Measurements from ENCODE around the gene ATP12A.

Gene ATP12A

DNA sequence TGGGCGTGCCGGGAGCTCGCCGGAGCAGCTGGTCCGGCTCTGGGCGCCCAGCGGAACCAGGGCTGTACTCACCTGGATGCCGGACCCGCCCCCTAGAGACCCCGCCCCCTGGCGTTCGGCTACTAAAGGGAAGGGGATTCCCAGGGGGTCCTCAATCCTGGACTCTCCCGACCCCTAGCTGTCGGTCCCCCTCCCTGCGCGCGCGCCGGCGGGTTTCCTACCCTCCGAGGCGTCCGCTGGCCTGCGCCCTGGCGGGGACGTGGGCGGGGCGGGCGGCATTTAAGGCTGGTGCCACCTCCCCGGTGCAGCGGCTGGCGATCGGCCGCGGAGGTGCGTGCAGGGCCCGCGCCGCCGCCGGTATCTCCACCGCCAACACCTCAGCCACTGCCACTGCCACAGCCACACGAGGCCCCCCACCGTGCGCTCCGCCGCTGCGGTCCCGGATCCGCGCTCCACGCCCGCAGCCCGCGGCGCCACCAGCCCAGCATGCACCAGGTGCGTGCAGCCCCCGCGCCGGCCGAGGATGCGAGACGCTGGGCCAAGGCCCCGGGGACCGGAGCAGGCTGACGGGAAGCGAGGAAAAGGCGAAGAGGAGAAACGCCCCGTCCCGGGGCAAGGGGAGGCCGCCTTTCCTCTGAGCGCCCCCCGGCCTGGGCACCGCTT lies at the start of gene ATP12A:
Gene ATP12A, plus strand, starts transcription at position 151 of the 663 bp plus-strand sequence. Its CDS starts 336 bp downstream, at position 487.
- no peak for FAIRE-seq

- no peak for FAIRE-seq
Measured at GRCh38 chr13:24630851-24631620, 49.2 kb upstream of the ATP12A start.

DNA sequence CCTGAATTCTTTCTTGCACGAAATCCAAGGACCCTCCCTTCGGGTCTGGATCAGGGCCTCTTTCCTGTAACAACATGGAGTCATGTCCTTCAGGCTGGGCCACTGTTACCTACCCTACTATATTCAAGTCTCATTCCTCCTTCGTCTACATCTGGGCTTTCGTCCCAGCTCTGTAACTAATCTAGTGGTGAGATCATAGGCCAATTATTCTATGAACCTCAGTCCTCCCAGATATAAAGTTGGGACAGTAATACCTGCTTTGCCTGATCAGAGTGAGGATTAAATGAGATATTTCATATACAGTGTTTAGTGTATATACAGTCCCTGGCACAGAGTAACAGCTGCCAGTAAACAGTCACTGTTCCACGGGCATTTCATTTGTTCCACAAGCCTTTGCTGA lies 48.3 kb upstream of the ATP12A start:
- FAIRE-seq, result no peak

DNA sequence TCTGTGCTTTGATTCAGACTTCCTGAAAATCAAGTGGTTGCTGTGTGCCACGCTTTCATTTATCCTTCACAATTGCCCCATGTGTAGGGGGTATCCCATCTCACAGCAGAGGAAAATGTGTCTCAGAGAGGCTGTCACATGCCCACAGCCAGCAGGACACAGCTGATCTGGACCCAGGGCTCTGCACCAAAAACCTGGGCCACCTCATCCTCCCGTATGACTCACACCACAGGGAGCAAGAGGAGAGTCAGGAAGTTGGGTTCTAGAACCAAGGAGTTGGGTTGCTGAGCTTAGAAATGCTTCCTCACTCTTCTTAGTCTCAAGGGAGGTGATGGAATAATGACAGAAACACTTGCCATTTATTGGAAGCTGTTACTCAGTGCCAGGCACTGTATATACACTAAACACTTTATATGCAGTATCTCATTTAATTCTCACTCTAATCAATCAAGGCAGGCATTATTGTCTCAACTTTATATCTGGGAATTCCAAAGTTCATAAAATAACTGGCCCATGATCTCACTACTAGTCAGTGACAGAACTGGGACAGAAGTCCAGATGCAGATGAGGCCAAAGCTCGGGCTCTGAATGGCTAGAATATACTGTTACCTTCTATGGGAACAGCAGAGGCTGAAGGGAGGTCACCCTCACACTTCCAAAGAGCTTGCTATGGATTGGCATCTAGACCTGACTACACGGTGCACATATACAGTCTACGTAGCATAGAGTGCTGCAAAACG lies 47.7 kb upstream of the ATP12A start:
- no peak for FAIRE-seq

DNA sequence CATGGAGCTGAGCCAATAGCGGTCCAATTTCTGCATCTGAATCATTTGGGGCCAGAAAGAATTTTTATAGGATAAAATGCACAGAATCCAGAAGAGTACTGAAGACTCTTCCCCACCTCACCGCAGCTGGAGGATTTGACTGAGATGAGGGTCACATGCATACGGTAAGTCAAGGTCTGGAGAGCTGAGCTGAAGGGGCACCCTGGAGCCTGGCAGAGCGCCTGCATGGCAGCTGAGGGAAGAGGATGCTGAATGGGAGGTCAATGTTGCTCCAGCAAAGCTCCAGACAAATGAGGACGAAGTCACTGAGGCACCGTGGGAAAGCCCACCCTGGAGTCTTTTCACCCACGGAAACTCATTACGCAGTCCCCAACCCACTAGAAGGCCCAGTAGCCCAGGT lies 43.4 kb upstream of the ATP12A start:
- no peak for FAIRE-seq

GRCh38 chr13:24638096-24638495 lies 42.1 kb upstream of the ATP12A start:
- no peak for FAIRE-seq

GRCh38 chr13:24640752-24641151 lies 39.5 kb upstream of the ATP12A start:
- FAIRE-seq, result no peak

DNA sequence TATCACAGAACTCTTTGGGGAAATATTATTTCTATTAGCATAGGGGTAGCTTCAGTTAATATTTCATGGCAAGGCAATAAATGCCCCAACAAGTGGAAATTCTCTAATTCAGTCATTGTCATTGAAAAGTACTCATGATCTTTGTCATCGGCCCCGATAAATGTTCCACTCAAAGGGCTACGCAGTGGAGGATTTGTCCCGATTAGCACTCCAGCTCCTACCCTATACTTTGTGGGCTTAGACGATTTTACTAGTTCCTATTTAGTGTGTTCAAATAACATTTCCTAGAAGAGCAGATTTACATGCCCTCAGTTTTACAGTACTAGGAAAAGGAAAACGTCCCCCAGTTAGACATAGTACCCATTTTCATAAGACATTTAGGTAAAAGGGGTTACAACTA lies 38.0 kb upstream of the ATP12A start:
- no peak for FAIRE-seq

DNA sequence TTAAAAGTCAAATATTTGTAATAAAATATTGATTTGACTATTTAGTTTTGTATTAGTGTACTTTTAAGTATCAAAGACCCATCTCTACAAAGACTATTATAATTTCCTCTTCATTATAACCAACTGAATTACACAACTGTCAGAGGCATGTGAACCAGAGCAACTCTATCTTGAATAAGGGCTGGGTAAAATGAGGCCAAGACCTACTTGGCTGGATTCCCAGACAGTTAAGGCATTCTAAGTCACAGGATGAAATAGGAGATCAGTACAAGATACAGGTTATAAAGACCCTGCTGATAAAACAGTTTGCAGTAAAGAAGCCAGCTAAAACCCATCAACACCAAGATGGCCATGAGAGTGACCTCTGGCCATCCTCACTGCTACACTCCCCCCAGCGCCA lies 36.2 kb upstream of the ATP12A start:
- FAIRE-seq, result no peak

- no peak for FAIRE-seq
Measured at GRCh38 chr13:24648271-24648670, 31.9 kb upstream of the ATP12A start.

DNA sequence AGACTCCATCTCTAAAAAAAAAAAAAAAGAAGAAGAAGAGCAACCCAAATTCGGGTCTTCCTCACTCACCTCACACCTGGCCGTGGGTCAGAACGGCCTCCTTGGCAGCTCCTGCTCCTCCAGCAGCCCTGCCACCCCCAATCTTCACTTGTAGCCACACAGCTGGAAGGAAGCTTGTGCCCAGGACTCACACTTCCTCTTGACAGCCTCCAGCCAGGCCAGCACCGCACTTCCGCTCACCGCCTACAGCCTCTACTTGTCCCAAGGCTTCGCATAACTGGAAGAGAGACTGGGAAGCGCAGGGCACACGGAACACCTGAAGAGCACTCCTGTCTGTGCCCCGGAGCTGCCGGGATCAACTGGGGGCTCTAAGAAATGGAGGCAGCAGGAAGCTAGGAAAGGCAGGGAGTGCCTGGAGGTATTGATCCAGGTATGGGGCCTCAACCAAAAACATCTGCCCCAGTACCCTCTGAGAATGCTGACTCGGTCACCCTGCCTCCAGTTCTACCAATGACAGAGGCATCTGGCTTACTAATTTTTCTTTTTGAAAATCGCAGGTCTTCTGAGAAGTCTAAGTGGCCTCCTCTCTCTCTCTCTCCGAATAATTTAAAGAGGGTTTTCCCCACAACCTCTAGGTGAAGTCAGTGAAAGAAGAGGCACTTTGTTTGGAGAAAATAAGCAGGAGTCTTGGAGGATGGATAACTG lies 31.1 kb upstream of the ATP12A start:
- FAIRE-seq, result no peak

DNA sequence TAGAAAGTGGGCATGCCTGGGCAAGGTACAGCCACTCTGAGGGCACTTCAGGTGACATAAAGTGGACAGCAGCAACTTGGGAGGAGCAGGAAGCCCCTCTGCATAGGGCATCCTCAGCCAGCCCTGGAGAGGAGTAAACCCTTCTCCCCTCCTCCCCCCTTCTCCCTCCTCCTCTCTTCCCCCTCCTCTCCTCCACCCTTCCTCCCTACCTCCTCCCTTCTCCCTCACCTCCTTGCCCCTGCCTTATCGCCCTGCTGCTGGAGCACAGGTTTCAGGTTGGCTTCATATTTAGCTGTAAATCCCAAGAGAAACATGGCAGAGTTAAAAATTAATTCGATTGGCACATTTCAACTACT lies 30.5 kb upstream of the ATP12A start:
- no peak for FAIRE-seq

DNA sequence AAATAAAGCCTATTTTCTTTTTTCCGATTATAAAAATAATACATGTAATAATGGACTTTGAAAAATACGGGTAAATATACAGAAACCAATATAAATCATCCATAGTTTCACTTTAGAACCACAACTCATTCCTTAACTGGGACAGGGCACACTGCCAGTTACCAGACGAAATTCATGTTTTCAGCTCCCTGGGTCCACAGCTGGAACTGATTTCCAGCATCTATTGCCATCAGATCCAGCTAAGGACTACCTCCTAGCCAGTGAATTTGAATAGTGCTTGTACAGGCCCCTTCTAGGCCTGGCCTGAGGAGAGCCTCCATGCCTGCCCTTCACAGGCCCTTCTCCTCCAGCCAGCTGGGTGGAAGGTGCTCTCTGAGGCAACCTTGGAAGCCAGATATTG lies 30.0 kb upstream of the ATP12A start:
- no peak for FAIRE-seq

- FAIRE-seq, result no peak
Measured at GRCh38 chr13:24651718-24652345, 28.4 kb upstream of the ATP12A start.

GRCh38 chr13:24652359-24652758 lies 27.8 kb upstream of the ATP12A start:
- FAIRE-seq, result no peak

GRCh38 chr13:24654741-24655140 lies 25.5 kb upstream of the ATP12A start:
- no peak for FAIRE-seq

GRCh38 chr13:24659239-24659638 lies 21.0 kb upstream of the ATP12A start:
- no peak for FAIRE-seq

- FAIRE-seq, result no peak
Measured at GRCh38 chr13:24660023-24660741, 20.0 kb upstream of the ATP12A start.

DNA sequence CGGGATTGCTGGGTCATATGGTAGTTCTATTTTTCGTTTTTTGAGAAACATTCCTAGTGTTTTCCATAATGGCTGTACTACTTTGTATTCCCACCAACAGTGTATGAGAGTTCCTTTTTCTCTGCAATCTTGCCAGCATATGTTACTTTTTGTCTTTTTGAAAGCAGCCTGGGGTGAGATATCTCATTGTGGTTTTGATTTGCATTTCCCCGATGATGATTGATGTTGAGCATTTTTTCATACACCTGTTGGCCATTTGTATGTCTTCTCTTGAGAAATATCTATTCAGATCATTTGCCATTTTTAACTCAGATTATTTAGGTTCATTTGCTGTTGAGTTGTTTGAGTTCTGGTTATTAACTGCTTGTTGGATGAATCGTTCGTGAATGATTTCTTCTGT lies 18.5 kb upstream of the ATP12A start:
- no peak for FAIRE-seq

GRCh38 chr13:24662195-24663088 lies 17.8 kb upstream of the ATP12A start:
- no peak for FAIRE-seq

- no peak for FAIRE-seq
Measured at GRCh38 chr13:24663089-24663395, 17.2 kb upstream of the ATP12A start.

All from TTC549 (cell line).